CD4-positive, alpha-beta T cell treated with Interleukin-15 for 4 hours (primary cell): ENCODE data around the gene ITGB1BP1.

ENCODE experiments used
- DNase-seq: peaks from one replicate; pipeline ENCODE4 v3.0.0-alpha.2; 2020; ENCODE audit warnings: low spot score

ITGB1BP1 gene

DNA sequence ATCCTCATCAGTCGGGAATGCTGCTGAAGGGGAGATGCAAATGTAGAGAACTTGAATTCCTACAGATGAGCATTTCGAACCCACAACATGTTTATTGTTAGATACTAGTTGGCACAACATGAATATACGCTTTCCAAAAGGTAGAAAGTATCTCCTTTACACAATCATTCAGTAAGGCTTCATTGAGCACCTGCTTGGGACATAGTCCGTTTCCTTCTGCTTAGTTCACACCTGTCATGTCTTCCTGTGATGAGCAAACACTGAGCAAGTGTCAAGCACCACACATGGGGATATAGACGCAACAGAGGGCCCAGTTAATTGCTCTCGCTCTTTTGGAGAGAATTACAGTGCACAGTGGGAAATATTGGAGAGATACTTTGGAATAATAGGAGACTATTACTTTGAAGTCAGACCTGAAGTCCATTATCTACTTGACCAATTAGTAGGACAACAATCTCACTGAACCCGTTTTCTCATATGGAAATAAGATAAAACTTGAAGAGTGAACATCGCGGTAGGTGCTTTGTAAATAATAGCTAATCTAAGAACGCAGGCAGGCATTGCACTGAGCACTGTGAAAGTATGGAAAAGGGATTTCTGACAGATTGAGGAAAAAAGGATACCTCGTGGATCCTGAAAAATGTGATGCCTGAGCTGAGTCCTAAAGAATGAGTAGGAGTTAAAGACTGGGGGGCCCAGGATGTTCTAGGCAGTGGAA, 1.3 kb upstream of the ITGB1BP1 start:
- no peak for DNase-seq

DNA sequence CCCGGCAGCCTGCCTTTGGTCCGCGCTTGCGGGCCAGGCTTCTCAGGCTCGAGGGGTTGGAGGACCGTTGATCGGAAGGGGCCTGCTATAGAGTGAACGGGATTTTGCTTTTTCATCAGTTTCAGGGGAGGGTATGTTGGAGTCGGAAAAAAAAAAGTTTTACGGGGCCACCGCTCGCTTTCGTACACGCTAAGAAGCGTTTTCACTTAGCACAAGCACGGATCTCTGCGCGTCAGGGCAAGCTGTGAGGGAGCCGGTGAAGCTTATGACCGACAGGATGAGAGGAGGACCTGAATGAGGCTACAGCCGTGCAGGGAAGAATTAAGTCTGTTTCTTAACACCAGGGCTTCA, 569 bp upstream of the ITGB1BP1 start:
- peak; percentile 9 for DNase-seq

GRCh38 chr2:9422321-9423099, 818 bp downstream of the ITGB1BP1 start:
- DNase-seq, result peak; percentile 58

DNA sequence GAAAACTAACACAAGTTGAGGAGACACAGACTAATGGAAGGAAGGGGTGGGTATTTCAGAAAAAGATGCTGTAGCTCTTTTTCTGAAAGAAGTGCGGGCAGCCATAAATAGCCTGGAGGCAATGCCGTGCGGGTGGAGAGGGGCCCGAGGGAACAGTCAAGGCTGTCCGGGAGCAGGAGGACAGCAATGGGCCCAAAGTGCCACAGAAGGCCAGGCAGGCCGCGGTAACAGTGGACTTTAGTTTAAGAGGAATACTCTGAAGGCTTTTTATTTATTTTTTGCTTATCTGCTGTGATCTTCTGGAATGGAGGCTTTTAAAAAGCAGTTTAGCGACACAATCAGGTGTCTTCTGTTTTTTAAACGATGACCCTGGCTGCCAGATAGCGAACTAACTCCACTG, 2.8 kb downstream of the ITGB1BP1 start:
- no peak for DNase-seq

GRCh38 chr2:9419541-9419940, 3.8 kb downstream of the ITGB1BP1 start:
- no peak for DNase-seq

GRCh38 chr2:9418746-9419145, 4.6 kb downstream of the ITGB1BP1 start:
- DNase-seq, result no peak

DNA sequence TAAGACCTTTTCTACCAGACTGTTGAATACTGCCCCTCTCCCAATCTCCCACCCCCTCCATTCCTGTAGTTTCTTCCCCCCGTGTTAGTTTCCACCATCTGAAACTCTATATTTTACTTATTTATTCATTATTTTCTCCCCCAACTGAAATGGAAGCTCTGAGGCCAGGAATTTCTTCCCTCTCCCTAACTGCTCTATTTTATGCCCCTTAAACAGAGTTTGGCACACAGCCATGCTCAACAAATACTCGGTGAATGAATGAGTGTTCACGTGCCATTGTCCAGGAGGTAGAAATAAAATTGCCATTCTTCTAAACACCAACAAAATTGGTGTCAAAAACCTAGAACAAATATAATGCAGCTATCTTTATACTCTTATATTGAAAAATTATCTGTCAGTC, 5.6 kb downstream of the ITGB1BP1 start:
- no peak for DNase-seq

DNA sequence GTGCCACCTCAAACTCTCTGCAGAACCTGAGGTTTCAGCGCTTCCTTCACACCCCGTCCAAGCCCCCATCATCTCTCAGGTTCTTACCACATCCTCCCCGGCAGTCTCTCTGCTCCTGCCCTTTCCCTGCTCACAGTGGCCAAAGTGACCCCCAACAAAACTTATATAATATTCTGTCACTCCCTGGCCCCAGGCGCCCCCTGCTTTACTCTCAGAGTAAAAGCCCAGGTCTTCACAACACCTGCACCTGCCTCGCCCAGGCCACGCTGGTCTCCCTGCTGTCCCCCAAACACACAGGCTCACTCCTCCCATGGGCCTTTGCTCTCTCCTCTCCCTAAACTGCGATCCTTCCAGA, 6.4 kb downstream of the ITGB1BP1 start:
- DNase-seq, result no peak

DNA sequence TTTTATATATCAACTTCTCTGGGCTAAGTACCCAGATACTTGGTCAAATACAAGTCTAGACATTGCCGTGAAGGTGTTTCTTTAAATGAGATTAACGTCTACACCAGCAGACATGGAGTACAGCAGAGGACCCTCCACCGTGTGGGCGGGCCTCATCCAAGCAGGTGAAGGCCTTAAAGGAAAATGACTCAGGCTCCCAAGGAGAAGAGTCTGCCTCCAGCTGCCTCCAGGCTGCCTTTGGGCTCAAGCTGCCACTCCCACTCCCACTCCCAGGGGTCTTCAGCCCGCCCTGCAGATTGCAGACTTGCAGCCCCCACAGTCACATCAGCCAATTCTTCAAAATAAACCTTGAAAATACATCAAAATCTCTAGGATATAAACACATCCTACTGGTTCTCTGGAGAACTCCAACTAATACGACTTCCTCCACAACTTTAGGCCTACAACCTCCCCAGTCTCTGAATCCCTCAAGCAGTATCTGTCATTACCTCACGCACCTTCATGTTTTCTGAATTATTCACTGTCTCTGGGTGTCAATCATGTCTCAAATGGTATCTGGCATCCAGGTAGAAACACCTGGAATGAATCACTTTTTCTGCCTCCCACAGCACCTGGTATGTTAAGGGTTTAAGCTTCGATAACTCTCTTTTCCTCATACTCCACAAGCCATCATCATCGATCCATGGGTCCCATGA, 6.9 kb downstream of the ITGB1BP1 start:
- no peak for DNase-seq

GRCh38 chr2:9415516-9416169, 7.7 kb downstream of the ITGB1BP1 start:
- DNase-seq, result no peak

DNA sequence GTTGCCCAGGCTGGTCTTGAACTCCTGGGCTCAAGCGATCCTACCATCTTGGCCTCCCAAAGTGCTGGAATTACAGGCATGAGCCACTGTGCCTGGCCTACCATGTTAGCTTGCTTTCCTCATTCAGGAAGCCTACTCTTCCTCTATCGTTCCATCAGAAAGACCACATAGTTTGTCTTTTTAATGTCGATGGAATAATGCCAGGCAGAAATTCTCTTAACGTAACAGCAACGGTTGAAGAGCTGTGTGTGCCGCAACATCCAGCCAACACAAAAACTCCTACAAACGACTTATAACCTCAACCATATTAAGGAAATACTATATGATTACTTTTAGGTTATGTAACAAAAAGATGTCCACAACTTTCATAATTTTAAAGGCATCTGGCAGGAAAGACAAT, 10.5 kb downstream of the ITGB1BP1 start:
- no peak for DNase-seq

DNA sequence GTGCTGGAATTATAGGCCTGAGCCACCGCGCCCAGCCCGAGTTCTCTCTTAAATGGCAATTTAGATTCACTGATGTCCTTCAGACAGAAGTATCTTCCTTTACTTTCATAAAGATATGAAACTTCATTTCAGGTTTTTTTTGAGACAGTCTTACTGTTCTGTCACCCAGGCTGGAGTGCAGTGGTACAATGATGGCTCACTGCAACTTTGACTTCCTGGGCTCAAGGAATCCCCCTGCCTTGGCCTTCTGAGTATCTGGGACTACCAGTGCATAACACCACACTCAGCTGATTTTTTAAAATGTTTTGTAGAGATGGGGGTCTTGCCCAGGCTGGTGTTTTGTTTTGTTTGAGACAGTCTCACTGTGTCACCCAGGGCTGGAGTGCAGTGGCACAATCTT, 13.2 kb downstream of the ITGB1BP1 start:
- DNase-seq, result no peak

DNA sequence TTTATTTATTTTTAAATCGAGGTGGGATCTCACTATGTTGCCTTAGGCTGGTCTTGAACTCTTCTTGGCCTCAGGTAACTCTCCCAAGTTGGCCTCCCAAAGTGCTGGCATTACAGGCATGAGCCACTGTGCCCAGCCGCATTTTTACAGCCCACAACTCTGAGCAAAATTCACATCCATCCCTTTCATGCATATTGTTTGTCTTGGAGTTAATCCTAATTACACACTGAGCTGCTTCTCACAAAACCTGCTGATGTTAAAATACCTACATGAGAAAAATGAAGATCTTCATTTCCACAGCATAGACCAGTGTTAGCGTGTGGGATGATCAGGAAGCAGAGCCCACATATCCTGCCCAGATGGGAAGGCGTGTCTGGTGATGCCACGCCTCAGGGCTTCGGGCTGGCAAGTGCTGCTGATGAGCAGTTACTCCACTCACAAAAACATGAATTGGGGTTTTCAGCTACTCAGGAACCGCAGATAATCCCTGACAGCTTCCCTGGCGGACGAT, 14.6 kb downstream of the ITGB1BP1 start:
- no peak for DNase-seq

- no peak for DNase-seq
Measured at GRCh38 chr2:9407363-9407811, 15.9 kb downstream of the ITGB1BP1 start.

DNA sequence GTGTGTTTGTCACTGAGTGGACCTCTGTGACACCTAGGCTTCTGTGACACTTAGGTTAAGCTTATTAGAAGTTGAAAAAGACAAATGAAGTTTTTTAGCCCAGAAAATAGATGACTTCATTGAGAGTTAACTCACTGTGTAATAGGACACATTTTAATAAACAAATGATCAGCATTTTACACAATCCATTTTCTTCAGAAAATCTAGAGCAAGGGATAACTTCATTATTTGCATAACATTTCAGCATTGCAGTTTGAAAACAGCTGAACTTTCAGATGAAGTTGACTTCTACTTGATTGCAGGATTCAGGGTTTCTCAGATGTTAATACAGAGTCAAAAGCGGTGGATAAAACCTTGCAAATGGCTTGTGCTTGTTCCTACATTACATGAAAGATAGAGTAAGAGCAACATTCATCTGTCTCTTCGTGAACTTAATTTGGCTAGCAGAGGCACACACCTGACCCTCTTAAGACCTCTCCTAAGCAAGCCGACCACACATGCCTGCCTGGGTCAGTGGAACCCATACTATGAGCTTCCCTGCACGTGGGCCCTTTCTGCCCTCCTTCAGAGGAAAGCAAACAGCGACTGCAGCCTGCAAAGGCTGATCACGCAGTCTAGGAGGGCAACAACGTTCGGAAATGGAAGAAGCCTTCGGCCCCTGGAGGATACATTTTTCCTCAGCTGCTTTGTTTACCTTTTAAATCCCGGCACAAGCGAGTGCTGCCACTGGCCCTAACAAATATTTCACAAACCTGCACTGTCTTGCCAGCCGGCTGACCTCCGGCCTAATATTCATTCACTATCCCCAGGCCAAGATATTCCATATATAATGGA, 16.6 kb downstream of the ITGB1BP1 start:
- no peak for DNase-seq

DNA sequence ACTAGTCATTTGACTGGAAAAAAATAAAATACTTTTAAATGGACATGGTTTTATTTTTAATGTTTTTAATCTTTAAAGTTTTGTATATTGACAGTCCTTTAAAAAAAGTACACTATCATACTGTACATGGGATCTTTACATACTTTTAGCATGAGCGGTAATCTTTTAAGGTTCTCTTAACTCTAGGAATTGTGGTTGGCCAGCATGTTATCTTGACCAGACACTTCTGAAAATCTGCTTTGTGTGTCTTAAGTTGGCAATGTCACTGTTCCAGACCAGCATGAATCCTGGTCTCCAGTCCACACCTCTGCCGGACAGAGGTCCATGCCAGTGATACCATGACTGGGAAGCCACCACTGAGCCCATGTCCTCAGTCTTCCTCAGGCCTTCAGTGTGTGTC, 17.7 kb downstream of the ITGB1BP1 start:
- no peak for DNase-seq

DNA sequence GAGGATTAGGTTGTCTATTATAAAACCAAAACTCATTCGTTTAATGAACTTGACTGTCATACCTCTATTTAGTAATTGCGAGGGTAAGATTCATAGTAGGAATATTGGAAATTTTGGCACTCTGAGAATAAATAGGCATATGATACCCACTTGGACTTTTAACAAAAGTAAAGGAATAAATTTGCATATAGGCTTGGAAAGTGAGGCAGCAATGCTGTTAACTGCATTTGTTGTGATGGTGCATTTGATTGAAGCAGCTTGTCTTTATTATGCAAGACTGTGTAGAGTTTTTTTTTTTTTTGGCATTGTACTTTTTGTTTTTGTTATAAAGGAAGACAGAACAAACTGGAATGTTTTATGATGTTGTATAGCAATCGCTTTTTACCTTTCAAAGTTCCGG, 18.9 kb downstream of the ITGB1BP1 start:
- no peak for DNase-seq

GRCh38 chr2:9403924-9404323, 19.4 kb downstream of the ITGB1BP1 start:
- no peak for DNase-seq

GRCh38 chr2:9401646-9402371, 21.5 kb downstream of the ITGB1BP1 start:
- no peak for DNase-seq

GRCh38 chr2:9401059-9401547, 22.2 kb downstream of the ITGB1BP1 start:
- no peak for DNase-seq
